HG02623 (cell line): ENCODE results near the gene FLRT1.
"Not testable (repeated sequence)": the region's sequence is repeated elsewhere in the genome, so short reads cannot be mapped to it uniquely, and the experiment has no call there.

Source experiments
- ATAC-seq: cut with Tn5 transposase; IDR thresholded peaks from one replicate; pipeline ENCODE4 v1.9.1; 2021; ENCODE audit warnings: moderate library complexity; ENCODE audit not compliant: unreplicated experiment

FLRT1 gene

DNA sequence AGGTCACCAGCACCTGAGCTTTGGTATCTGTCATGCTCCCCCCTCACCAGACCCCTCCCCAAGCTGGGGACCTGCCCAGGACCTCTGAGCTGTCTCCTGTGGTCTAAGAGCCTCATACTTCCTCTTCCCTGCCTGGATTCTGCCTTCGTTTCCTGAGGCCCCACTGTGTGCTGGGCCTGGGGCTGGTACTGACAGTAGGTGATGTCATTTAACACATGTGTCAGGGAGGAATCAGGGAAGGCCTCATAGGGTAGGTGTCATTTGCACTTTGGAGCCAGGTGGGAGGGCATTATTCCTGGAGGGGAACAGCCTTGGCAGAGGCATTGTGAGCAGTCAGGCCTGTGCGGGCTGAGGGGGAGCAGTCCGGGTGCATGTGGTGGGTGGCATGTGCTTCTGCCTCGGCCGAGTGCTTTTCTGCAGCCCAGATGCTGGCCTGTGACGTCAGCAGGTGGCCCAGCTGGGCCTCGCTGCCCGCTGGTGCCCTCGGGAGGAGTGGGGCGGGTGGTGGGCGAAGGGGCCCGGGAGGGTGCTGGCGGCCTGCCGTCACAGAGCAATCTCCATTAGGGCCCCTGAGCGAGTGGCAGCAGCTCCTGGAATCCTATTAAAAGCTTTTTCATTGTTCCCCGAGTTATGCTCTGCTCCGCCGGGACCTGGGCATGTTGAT is 9.1 kb downstream of the FLRT1 start:
- no peak for ATAC-seq

DNA sequence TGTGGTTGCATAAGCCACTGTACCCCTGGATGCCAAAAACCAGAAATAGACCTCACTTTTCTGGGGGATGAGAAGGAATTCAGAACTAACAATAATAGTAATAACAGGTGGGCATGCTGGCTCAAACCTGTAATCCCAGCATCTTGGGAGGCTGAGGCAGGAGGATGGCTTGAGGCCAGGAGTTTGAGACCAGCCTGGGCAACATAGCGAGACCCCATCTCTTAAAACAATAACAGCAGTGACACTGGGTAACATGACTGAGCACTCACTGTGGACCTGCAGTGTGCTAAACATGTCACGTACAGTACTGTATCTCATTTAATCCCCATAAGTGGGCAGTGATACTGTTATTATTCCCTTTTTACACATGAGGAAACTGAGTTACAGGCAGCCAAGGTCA is 10.0 kb downstream of the FLRT1 start:
- ATAC-seq, result no peak

DNA sequence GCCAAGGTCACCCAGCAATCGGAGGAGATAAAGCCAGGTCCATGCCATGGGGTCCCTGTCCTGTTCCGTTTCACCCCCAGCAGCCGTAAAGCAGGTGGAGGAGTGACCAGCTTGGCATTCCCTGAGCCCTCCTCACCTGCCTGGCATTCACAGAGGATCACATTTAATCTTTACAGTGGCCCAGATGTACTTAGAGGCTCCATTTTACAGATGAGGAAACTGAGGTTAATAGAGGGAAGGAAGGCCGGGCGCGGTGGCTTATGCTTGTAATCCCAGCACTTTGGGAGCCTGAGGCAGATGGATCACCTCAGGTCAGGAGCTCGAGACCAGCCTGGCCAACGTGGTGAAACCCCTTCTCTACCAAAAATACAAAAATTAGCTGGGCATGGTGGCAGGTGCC is 11.6 kb downstream of the FLRT1 start:
- not testable (repeated sequence) for ATAC-seq

DNA sequence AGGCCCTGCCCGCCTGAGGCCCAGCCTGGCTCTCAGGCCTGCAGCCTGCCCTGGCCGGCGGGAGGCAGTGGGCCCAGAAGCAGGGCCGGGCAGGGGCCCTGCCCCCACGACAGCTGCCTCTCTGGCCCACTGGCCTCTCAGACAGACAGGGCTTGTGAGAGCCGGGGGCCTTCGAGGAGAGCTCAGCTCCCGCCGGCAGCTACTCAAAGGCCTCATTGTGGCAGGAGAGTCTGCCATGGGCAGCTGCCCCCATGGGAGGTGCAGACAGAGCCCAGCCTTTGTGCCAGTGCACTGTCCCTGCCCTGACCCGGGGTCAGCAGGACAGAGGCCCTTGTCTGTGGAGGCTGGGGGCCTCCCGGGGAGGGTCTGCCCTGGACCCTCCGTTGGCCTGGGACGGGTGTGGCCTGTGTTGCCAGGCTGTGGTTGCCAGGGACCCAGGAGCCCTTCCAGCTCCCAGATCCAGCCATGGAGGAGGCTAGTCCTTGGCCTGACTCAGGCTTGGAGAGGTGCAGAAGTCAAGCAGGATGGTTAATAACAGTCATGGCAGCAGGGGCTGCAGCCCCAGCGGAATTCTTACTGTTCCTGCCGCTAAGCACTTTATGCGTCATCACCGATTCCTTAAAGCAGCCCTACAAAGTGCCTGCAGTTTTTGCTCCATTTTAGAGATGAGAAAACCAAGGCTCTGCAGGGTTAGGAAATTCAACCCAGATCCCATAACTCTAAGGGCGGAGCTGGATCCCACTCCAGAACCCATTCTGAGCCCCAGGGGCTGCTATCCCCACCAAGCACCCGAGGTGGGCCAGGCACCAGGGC is 12.5 kb downstream of the FLRT1 start:
- ATAC-seq, result no peak

DNA sequence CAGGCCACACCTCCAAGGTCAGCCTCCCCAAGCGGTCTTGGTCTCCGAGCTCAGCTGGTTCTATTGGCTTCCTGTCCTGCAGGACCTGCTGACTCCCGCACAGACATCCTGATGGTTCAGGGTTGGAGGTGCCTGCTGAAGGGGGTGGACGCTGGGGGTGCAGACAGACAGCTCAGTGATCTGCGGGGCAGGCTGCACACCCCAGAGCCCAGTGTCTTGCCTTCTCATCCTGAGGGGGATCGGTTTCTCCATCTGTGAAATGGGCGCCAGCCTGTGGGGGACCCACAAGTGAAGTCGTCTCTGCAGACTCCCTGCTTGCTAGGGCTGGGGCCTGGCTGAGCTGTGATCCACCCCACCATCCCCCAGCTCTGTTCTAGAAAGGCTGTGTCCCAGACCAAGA is 13.8 kb downstream of the FLRT1 start:
- ATAC-seq, result no peak

DNA sequence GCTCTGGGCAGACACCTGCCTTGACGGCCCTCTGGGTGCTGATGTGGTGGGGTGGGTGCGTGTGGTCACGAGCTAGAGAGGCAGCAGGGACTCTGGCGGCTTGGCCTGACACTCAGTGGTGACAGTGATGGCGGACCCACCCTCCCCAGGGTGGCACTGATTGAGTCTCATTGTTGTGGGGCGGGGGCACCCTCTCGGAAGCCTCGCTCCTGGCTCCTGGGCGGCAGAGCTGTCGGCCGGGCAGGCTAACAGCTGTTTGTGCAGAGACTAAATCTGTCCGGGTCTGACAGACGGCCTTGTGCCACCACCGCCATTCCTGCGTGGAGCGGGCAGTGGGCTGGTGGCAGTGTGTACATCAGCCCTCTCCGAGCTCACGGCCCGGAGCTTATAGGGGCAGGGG is 15.6 kb downstream of the FLRT1 start:
- ATAC-seq, result no peak

DNA sequence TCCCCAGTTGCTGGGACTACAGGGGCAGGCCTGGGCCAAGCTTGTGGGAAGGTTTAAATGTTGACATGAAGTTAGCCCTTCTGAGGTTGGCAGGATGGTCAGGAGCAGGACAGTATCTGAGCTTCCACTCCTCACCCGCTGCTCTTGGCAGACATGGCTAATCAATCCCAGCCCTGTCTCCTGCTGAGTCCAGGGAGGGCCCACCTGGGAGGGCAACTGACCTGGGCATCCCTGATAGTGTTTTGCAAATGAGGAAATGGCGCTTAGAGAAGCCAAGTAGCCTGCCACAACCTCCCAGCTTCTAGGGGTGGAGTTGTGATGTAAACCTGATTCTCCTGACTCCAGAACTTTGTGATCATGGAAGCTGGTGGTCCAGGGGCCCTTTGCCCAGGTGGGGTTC is 16.7 kb downstream of the FLRT1 start:
- ATAC-seq, result no peak

DNA sequence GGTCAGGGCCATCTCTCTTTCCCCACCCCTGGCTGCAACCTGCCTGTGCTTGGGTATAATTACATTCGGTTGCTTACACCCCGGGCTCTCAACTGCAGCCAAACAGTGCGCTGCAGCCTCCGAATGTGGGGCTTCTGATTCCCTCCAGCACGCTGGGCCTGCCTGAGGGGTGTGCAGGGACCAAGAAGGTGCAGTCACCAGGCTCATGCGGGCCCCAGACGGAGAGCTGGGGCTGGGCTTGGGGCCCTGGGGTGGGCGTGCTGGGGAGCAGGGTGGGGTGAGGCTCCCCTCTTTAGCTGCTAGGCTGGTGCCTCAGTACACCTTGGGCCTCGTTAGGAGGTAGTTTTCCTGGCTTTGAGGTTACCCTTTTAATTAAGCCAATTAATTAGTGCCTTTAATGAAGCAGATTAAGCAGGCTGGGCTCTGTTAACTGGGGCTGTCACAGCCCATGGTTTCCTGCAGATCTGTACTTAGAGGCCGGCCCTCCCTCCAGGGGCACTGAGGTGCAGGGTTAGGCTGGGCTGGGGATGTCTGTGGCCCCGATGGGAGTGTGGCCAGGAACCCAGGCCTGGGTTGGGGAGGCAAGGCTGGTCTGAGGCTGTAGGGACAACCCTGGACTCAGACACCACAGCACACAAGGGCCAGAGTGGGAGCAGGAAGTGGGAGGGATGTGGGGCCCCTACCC is 17.3 kb downstream of the FLRT1 start:
- ATAC-seq, result no peak

DNA sequence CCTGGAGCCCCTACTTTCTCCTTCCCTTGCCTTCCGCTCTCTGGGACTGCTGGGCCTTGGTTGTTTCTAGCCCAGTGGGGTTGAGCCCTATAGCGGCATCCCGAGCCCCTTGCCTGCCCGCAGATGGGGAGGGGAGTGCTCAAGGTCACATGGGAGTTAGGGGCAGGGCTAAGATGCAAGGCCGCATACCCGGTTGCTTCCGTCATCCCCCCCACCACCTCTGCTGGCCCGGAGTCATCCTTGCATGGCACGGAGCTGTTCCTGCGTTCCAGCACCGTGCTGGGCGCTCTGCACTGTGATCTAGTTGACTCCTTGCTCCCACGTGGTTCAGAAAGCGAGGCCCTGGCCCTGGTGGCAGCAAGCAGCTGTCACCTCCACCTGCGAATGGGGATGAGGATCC is 18.0 kb downstream of the FLRT1 start:
- no peak for ATAC-seq

DNA sequence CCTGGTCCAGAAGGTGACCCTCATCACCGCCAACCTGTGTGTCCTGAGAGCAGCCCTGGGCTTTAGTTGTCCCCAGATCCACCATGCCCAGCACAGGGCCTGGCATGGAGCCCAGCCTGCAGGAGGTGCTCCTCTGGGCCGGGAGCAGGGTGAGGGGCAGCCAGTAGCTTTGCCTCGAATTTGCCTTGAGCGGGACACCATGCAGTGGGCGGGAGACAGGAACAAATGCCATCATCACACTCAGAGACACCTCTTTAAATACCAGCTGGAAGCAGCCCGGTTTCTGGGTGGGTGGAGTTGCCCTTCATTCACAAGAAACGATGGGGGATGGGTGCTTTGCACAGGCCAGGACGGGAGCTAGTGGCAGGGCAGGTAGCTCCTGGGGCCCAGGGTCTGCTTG is 19.3 kb downstream of the FLRT1 start:
- no peak for ATAC-seq

DNA sequence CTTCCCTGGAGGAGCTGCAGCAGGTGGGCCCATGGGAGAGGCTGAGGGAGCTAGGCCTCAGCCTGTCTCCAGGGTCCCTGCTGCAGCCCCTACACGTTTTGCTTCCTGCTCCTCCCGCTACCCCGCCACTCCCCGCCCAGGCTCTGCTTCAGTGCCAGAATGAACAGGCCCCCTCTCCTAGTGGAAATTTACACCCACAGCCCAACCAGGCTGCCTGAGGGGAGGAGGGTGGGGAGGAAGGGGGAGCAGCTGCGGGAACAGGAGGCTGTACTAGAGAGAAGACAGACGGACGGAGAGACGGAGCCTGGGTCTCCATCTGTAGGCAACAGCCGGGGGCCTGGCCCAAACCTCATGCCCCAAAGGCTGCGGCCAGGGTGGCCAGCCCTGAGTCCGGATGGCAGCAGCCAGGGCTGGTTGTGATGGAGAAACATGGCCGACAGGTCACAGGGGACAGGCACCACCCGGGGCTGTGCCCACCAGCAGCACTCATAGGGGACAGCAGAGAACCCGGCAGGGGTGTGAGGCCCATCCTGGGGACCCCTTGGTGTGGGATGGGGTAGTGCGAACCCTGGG is 20.6 kb downstream of the FLRT1 start:
- ATAC-seq, result no peak

DNA sequence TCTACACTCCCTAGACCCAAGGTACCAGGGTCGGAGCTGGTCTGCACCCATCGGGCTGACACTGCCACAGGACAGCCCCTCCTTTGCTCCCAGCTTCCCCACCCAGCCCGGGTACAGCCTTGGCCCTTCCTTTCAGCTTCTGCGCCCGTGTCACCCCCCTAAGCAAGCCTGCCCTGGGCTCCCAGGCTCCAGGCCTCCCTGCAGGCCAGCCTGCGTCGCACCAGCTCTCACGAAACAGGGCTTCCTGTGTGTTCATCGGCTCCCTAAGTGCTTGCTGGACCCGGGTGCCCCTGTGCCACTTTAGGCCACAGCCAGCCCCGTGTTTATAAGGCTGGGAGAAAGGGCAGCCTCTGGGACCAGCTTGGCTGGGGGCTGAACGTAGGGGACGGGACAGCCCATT is 21.1 kb downstream of the FLRT1 start:
- no peak for ATAC-seq

DNA sequence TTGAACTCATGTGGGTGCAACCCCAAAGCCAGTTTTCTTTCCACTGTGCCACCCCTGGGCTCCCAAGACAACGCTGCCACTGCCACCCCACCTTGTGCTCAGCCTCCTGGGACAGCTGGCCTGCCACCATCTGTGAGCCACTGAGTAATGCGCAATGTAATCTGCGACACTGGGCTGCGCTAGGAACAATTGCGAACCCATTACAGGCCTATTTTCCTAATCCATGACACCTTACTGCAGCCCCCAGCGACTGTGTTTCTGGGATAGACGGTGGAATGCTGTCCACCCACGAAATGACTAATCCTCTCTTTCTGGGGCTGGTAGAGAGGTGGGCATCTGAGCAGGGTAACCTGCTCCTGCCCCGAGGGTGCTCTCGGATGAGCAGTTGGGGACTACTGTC is 22.2 kb downstream of the FLRT1 start:
- ATAC-seq, result no peak

DNA sequence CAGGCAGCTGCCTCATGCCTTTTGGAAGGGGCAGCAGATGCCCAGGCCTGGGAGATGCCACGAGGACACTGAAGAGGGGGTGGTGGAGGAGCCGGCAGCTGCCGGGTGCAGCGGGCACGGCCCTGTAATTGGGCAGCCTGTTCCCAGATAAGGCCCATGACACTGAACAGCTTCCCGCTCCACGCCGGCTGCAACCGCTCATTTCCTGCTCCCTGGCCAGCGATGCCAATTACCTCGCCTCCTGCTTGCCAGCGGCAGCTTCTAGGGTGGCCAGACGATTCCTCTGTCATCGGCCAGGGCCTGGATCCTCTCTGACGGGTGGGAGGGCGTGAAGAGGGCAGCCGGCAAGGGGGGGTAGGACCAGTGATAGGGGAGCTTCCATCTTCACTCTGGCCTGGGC is 22.8 kb downstream of the FLRT1 start:
- no peak for ATAC-seq

DNA sequence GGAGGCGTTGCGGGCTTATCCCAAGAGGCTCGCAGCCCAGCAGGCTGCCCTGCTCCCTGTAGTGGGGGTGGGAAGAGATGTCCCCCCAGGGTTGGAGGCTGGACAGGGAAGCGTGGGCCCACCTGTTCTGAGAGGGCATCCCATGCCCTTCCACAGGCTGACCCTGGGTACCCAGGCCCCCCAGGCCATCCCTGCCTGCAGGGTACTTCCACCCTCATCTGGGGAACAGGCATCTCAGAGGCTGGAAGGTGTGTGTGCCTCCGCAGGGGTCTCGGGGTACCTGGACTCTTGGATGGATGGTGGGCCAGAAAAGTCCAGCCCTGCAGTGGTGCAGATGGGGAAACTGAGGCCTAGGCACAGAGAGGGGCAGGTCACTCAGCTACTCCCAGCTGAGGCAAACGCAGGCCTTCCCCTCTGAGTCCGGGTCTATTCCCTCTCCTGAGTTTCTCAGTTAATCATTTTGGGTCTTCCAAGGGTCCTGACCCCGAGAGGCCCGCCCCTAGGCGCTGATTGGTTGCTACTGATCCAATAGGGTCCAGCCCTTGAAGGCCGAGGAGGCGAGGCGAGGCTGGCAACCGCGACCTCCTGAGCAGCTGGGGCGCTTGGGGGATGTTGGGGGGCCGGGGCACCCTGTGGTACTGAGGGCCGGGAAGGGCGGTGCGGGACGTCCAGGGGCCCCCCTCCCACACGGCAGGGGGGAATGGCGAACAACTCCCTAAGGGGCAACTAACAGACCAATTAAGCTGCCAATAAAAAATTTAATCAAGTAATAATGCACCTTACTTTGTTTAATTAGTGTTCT is 23.8 kb downstream of the FLRT1 start:
- no peak for ATAC-seq

DNA sequence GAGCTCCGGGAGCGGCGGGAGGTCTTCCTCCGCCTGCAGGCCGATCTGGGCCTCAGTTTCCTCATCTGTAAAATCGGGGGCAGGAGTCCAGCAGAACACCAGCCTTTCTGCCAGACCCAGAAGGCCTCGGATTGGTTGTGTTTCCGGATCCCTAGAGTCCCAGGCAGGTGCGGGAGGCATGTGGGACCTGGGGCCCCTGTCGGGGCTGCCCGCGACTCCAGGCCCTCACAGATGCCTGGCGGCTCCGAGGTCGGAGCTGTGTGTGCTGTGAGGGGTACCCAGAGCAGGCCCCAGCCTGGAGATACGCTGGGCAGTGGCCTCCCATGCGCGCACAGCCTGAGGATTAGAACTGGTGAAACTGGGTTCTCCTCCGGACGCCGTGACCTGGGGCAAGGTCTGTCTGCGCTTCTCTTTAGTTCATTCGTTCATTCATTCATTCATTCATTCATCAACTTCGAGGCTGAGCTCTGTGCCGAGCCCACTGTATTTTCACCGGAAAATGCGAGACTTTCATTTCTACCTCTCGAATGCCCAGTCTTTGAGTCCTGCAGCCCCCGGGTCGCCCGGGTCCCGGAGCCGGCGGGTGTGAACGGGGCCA is 24.6 kb downstream of the FLRT1 start:
- ATAC-seq, result no peak

DNA sequence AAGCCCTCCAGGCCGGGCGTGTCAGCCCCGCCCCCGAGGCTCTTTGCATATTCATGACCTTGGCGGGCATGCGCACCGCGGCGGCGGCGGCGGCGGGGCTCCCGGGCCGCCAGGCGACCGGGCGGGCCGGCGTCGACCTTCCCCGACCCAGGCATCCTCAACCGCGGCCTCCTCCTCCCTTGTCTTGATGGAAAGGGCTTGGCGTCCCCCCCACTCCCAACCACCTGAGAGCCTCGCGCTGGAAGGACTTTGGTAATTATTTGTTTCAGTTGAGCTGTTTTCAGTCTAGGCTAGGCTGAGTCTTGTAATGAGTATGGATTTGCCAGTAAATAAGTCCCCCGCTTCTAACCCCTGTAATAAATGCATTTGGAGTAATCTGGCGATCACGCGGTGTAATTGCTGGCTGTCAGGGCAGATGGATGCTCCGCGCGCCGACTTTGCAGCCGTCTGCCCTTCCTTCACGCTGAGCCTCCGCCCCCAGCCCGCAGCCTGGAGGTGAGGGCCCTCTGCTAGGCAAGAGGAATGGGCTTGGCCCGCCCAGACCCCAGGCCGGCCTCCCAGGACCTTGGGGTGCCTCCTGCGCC is 25.2 kb downstream of the FLRT1 start:
- ATAC-seq, result no peak

DNA sequence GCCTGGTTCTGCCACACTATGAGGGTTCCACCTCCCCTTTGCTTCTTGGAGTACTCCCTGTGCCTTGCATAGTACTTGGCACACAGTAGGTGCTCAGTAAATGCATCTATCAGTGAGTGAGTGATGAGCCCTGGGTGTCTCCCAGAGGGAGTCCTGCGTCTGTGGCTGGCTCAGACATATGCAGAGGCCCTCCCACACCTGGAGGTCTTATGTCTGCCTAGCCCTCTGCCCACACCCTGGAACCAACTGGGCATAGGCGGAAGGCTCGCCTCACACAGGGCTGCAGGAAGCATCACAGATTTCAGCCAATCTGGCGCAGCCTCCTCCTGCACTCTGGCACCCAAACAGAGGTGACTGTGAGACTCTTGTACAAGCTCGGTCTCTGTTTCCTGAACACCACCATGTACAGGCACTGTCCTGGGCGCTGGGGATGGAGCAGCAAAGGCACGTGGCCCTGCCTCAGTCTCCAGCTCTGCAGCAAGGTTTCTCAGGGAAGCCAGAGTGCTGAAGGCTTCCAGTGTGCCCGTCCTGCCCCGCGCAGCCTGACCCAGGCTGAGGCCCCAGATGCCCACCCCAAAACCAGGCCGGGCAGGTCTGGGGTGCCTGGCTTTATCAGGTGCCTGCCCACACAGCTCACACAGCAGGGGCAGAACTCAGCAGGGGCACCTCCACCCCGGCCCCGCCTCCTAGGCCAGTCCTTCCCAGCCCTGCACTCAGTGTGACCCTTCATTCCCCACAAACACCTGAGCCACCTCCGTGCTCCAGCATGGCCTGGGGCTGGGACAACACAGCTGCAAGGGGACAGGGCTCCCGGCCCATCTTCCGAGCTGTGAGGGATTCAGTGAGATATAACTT is 26.7 kb downstream of the FLRT1 start:
- ATAC-seq, result no peak

DNA sequence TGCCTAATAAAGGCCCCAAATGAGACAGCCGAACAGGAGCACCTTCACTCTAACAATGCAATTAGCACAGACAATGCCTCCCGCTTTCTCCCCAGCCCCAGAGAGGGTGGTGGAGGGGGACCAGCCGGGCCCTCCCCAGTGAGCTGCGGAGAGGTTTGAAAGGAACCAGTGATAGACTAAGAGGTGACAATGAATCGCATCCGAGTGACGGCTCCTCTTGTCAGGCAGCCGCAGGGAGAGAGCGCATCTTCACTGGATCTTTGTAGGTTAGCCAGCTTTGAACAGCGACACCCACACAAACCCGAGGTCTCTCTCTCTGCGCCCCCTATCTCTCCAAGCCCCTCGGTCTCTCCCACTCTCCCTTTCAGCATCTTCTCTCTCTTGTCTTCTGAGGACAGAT is 28.0 kb downstream of the FLRT1 start:
- no peak for ATAC-seq
